ENCODE data around the gene TEDC1. TPM values are rescaled to one million over a fixed set of nuclear protein-coding genes. Genes with fewer than 3 reads are reported as not detected.

TEDC1 gene
- total RNA-seq, 3 donors from 2014 or later (not counting 1 experiment from before 2014, with no cell fraction given), result 70.0 to 233 (median 112) TPM

GRCh38 chr14:105494606-105494929, 3.5 kb downstream of the TEDC1 start:
- H3K27ac Mint-ChIP-seq, result peak overlapping the region in 1 of 2 donors; percentile 41
- no peaks in the 10 kb centered on the region for H3K27me3 Mint-ChIP-seq (ENCODE audit: low read depth in 2 of 2)
- H3K4me3 Mint-ChIP-seq, result no peak overlapping the region
- ATAC-seq (no peak), DNase-seq (no peak)
- no peak overlapping the region for H3K27ac ChIP-seq (ENCODE audit: low read length)
- peaks cover 3% of the 10 kb centered on the region for H3K36me3 ChIP-seq (ENCODE audit: control insufficient read depth, insufficient read depth, low read length)
- H3K9me3 ChIP-seq (ENCODE audit: control insufficient read depth, insufficient read depth, low read length), result no peaks in the 10 kb centered on the region
- H3K27me3 ChIP-seq (ENCODE audit: control insufficient read depth, insufficient read depth, low read length), result no peaks in the 10 kb centered on the region
- 94% methylated on average over 6 of the region's 6 CpGs for WGBS (ENCODE audit: insufficient coverage)
- H3K9me3 Mint-ChIP-seq, result no peaks in the 10 kb centered on the region
- H3K36me3 Mint-ChIP-seq, result no peaks in the 10 kb centered on the region
- intact Hi-C loops (cut with micrococcal nuclease), result loop anchor here (5.0 kb wide), 2 partner anchors 33 to 97 kb away; partner anchors contain the start of genes TEX22 and TMEM121
- H3K4me1 Mint-ChIP-seq, result peaks cover 8 to 16% of the 10 kb centered on the region in 2 donors
- peaks cover 17% of the 10 kb centered on the region for H3K4me1 ChIP-seq (ENCODE audit: control insufficient read depth, insufficient read depth, low read length)
- no peak for TF ChIP-seq CTCF (IDR thresholded peaks at IDR 0.05)
- H3K4me3 ChIP-seq (ENCODE audit: low read length), result no peak overlapping the region

- H3K27ac ChIP-seq (ENCODE audit: low read length), result no peak overlapping the region
- no peaks in the 10 kb centered on the region for H3K27me3 Mint-ChIP-seq (ENCODE audit: low read depth in 2 of 2)
- peaks cover 10% of the 10 kb centered on the region for H3K4me1 ChIP-seq (ENCODE audit: control insufficient read depth, insufficient read depth, low read length)
- no peaks in the 10 kb centered on the region for H3K9me3 ChIP-seq (ENCODE audit: control insufficient read depth, insufficient read depth, low read length)
- no peak for TF ChIP-seq CTCF (IDR thresholded peaks at IDR 0.05)
- peaks cover 3% of the 10 kb centered on the region for H3K36me3 ChIP-seq (ENCODE audit: control insufficient read depth, insufficient read depth, low read length)
- no peak for ATAC-seq
- peak overlapping the region in 1 of 2 donors; percentile 41 for H3K27ac Mint-ChIP-seq
- no peak for DNase-seq
- no peaks in the 10 kb centered on the region for H3K27me3 ChIP-seq (ENCODE audit: control insufficient read depth, insufficient read depth, low read length)
- no peak overlapping the region for H3K4me3 Mint-ChIP-seq
- intact Hi-C loops (cut with micrococcal nuclease), result no loop called here
- WGBS (ENCODE audit: insufficient coverage), result 96% methylated on average over 18 of the region's 18 CpGs
- peaks cover 6 to 12% of the 10 kb centered on the region in 2 donors for H3K4me1 Mint-ChIP-seq
- no peaks in the 10 kb centered on the region for H3K9me3 Mint-ChIP-seq
- no peak overlapping the region for H3K4me3 ChIP-seq (ENCODE audit: low read length)
- no peaks in the 10 kb centered on the region for H3K36me3 Mint-ChIP-seq
Observed at GRCh38 chr14:105495101-105495989, 4.3 kb downstream of the TEDC1 start.

- no peaks in the 10 kb centered on the region for H3K36me3 Mint-ChIP-seq
- no peaks in the 10 kb centered on the region for H3K27me3 Mint-ChIP-seq (ENCODE audit: low read depth in 2 of 2)
- no peaks in the 10 kb centered on the region for H3K27me3 ChIP-seq (ENCODE audit: control insufficient read depth, insufficient read depth, low read length)
- TF ChIP-seq CTCF (IDR thresholded peaks at IDR 0.05), result no peak
- no peak overlapping the region for H3K27ac ChIP-seq (ENCODE audit: low read length)
- peaks cover 3% of the 10 kb centered on the region for H3K36me3 ChIP-seq (ENCODE audit: control insufficient read depth, insufficient read depth, low read length)
- H3K4me3 Mint-ChIP-seq, result no peak overlapping the region
- no peaks in the 10 kb centered on the region for H3K9me3 Mint-ChIP-seq
- H3K4me1 Mint-ChIP-seq, result peaks cover 6 to 9% of the 10 kb centered on the region in 2 donors
- no peak for ATAC-seq
- peak overlapping the region in 1 of 2 donors; percentile 45 for H3K27ac Mint-ChIP-seq
- no peak for DNase-seq
- no peak overlapping the region for H3K4me3 ChIP-seq (ENCODE audit: low read length)
- peaks cover 10% of the 10 kb centered on the region for H3K4me1 ChIP-seq (ENCODE audit: control insufficient read depth, insufficient read depth, low read length)
- WGBS (ENCODE audit: insufficient coverage), result 95% methylated on average over 16 of the region's 18 CpGs
- H3K9me3 ChIP-seq (ENCODE audit: control insufficient read depth, insufficient read depth, low read length), result no peaks in the 10 kb centered on the region
- intact Hi-C loops (cut with micrococcal nuclease), result no loop called here
Observed at GRCh38 chr14:105495990-105496830, 5.2 kb downstream of the TEDC1 start.

Measured in natural killer cell (primary cell).